ENCODE data around the gene TH. TPM values are rescaled to one million over a fixed set of nuclear protein-coding genes. Genes with fewer than 3 reads are reported as not detected.

TH gene
- total RNA-seq, 2 donors from 2014 or later, result not detected

GRCh38 chr11:2121227-2122130 is 50.1 kb downstream of the TH start:
- no peak overlapping the region for H3K9ac ChIP-seq (ENCODE audit: extremely low read depth, low read length, poor library complexity, severe bottlenecking)
- no peaks in the 10 kb centered on the region for H3K27me3 ChIP-seq (ENCODE audit: control insufficient read depth, insufficient read depth, low read length, poor library complexity, severe bottlenecking)
- Mint-ChIP-seq H3K27ac (no peak overlapping the region), H3K4me3 (no peak overlapping the region), H3K36me3 (ENCODE audit: low read depth) (peaks cover 2% of the 10 kb centered on the region), H3K9me3 (peaks cover 20% of the 10 kb centered on the region), H3K4me1 (peaks cover 6% of the 10 kb centered on the region), H3K27me3 (ENCODE audit: insufficient read depth) (peaks cover 20% of the 10 kb centered on the region)
- DNase-seq, result no peak
- WGBS, 2 experiments (ENCODE audit: insufficient coverage in 1 of 2, insufficient read length in 1 of 2), result 93 to 94% methylated on average over 15 to 21 of the region's 21 CpGs
- no peak overlapping the region for H3K4me3 ChIP-seq (ENCODE audit: low read length)
- TF ChIP-seq CTCF (conservative IDR thresholded peaks at IDR 0.05), result no peak
- no peaks in the 10 kb centered on the region for H3K36me3 ChIP-seq (ENCODE audit: control insufficient read depth, insufficient read depth, low read length)
- no peak overlapping the region for H3K27ac ChIP-seq (ENCODE audit: low read depth, low read length)
- H3K9me3 ChIP-seq (ENCODE audit: control insufficient read depth, low read length), result peaks cover 4% of the 10 kb centered on the region
- H3K4me1 ChIP-seq (ENCODE audit: control insufficient read depth, insufficient read depth, low read length), result peaks cover 7% of the 10 kb centered on the region

DNA sequence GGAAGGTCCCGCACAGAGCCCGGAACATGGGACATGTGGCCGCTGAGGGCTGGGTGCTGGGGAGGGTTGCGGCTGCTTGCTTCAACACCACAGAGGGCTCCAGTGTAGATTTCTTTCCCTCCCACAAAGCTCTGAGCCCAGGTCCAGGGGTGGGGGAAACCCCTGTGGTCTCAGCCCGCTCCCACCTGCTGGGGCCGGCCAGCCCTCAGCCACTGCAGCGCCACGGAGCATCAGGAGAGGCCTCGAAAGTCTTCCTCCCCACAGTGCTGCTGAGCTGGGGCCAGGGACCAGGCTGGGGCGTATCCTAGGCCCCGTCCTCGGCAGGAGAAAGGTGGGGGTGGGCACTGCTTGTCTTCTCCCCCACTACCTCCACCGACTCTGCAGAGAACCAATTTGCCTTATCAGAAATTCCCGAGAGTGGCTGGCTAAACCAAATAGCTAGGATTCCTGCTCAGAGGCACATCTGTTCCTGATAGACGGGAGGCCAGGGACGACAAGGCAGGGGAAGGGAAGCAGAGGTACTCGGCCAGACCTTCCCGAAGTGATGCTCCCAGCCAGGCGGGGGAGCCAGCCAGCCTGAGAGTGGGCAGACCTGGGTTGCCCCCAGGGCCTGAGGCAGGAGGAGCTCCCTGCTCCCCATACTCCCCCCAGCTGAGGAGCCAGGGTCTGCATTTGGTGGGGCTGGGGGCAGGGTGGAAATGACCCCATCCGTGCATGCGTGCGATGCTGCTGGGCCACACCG is 51.1 kb downstream of the TH start:
- Histone ChIP-seq H3K27me3 (ENCODE audit: control insufficient read depth, insufficient read depth, low read length, poor library complexity, severe bottlenecking) (no peaks in the 10 kb centered on the region), H3K27ac (ENCODE audit: low read depth, low read length) (no peak overlapping the region), H3K4me3 (ENCODE audit: low read length) (no peak overlapping the region), H3K36me3 (ENCODE audit: control insufficient read depth, insufficient read depth, low read length) (no peaks in the 10 kb centered on the region), H3K9ac (ENCODE audit: extremely low read depth, low read length, poor library complexity, severe bottlenecking) (no peak overlapping the region), H3K9me3 (ENCODE audit: control insufficient read depth, low read length) (peaks cover 4% of the 10 kb centered on the region), H3K4me1 (ENCODE audit: control insufficient read depth, insufficient read depth, low read length) (peaks cover 7% of the 10 kb centered on the region)
- 72 to 77% methylated on average over 8 to 23 of the region's 23 CpGs for WGBS, 2 experiments (ENCODE audit: insufficient coverage in 1 of 2, insufficient read length in 1 of 2)
- Mint-ChIP-seq H3K4me1 (peaks cover 6% of the 10 kb centered on the region), H3K4me3 (no peak overlapping the region), H3K36me3 (ENCODE audit: low read depth) (peaks cover 2% of the 10 kb centered on the region), H3K27me3 (ENCODE audit: insufficient read depth) (peaks cover 26% of the 10 kb centered on the region), H3K27ac (no peak overlapping the region), H3K9me3 (peaks cover 29% of the 10 kb centered on the region)
- TF ChIP-seq CTCF (conservative IDR thresholded peaks at IDR 0.05), result peak; percentile 32
- DNase-seq, result no peak

GRCh38 chr11:2118677-2119076 is 52.9 kb downstream of the TH start:
- Histone ChIP-seq H3K27me3 (ENCODE audit: control insufficient read depth, insufficient read depth, low read length, poor library complexity, severe bottlenecking) (no peaks in the 10 kb centered on the region), H3K27ac (ENCODE audit: low read depth, low read length) (no peak overlapping the region), H3K36me3 (ENCODE audit: control insufficient read depth, insufficient read depth, low read length) (no peaks in the 10 kb centered on the region), H3K9ac (ENCODE audit: extremely low read depth, low read length, poor library complexity, severe bottlenecking) (no peak overlapping the region), H3K9me3 (ENCODE audit: control insufficient read depth, low read length) (peaks cover 4% of the 10 kb centered on the region), H3K4me3 (ENCODE audit: low read length) (no peak overlapping the region), H3K4me1 (ENCODE audit: control insufficient read depth, insufficient read depth, low read length) (peaks cover 7% of the 10 kb centered on the region)
- no peak for DNase-seq
- 72 to 73% methylated on average over 1 to 2 of the region's 4 CpGs for WGBS, 2 experiments (ENCODE audit: insufficient coverage in 1 of 2, insufficient read length in 1 of 2)
- Mint-ChIP-seq H3K9me3 (peaks cover 29% of the 10 kb centered on the region), H3K4me3 (no peak overlapping the region), H3K27me3 (ENCODE audit: insufficient read depth) (peaks cover 20% of the 10 kb centered on the region), H3K27ac (no peak overlapping the region), H3K4me1 (peaks cover 6% of the 10 kb centered on the region), H3K36me3 (ENCODE audit: low read depth) (peaks cover 2% of the 10 kb centered on the region)
- no peak for TF ChIP-seq CTCF (conservative IDR thresholded peaks at IDR 0.05)
